Lower leg skin (tissue), 3 donors: ENCODE data around the gene ENTPD6.
"Not testable (repeated sequence)": the region's sequence is repeated elsewhere in the genome, so short reads cannot be mapped to it uniquely, and the experiment has no call there.

ENCODE experiments used
- POLR2A ChIP-seq, 2 donors: fragments of 450-650 bp; IDR thresholded peaks; one replicate each; pipeline ENCODE4 v1.6.1; 2016 to 2017; ENCODE audit warnings: antibody characterized with exemption in 2 of 2, mild to moderate bottlenecking in 1 of 2, moderate library complexity in 1 of 2
- TF ChIP-seq, protein P1 (sequence below), 3 donors: fragments of 450-650 bp; IDR thresholded peaks; one replicate each; pipeline ENCODE4 v1.5.1; 2016; ENCODE audit warnings: antibody characterized with exemption in 3 of 3, mild to moderate bottlenecking in 3 of 3, moderate library complexity in 2 of 3

DNA sequence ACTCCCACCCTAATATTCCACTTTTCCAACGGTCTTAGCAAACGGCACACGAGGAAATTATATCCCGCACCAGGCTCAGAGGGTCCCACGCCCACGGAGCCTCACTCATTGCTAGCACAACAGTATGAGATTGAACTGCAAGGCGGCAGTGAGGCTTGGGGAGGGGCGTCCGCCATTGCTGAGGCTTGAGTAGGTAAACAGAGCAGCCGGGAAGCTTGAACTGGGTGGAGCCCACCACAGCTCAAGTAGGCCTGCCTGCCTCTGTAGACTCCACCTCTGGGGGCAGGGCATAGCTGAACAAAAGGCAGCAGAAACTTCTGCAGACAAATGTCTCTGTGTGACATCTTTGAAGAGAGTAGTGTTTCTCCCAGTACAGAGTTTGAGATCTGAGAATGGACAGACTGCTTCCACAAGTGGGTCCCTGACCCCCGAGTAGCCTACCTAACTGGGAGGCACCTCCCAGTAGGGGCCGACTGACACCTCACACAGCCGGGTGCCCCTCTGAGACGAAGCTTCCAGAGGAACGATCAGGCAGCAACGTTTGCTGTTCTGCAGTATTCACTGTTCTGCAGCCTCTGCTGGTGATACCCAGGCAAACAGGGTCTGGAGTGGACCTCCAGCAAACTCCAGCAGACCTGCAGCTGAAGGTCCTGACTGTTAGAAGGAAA lies 65.4 kb downstream of the ENTPD6 start:
- TF ChIP-seq, protein P1, sequence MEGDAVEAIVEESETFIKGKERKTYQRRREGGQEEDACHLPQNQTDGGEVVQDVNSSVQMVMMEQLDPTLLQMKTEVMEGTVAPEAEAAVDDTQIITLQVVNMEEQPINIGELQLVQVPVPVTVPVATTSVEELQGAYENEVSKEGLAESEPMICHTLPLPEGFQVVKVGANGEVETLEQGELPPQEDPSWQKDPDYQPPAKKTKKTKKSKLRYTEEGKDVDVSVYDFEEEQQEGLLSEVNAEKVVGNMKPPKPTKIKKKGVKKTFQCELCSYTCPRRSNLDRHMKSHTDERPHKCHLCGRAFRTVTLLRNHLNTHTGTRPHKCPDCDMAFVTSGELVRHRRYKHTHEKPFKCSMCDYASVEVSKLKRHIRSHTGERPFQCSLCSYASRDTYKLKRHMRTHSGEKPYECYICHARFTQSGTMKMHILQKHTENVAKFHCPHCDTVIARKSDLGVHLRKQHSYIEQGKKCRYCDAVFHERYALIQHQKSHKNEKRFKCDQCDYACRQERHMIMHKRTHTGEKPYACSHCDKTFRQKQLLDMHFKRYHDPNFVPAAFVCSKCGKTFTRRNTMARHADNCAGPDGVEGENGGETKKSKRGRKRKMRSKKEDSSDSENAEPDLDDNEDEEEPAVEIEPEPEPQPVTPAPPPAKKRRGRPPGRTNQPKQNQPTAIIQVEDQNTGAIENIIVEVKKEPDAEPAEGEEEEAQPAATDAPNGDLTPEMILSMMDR (IDR thresholded peaks at IDR 0.05), result not testable (repeated sequence)
- not testable (repeated sequence) for TF ChIP-seq POLR2A (IDR thresholded peaks at IDR 0.05)
